RWPE2 (cell line): Measurements from ENCODE around the gene PLAGL2.
A peak's percentile ranks its signal among the peaks of the same experiment; 100 is the strongest.

Source experiments
- ATAC-seq: fragments of 200-7000 bp; cut with Tn5 transposase; 3 replicates; pipeline ENCODE4 v1.9.1; 2021; ENCODE audit warnings: low read depth
- DNase-seq: peaks from one replicate; pipeline ENCODE4 v3.0.0-alpha.2; 2020; ENCODE audit warnings: low spot score
- H3K27ac ChIP-seq: fragments of 450-650 bp; 2 replicates; pipeline ENCODE4 v1.5.1; 2017; ENCODE audit warnings: mild to moderate bottlenecking; ENCODE audit not compliant: poor library complexity, severe bottlenecking
- H3K27me3 ChIP-seq: fragments of 250-450 bp; sonication (Bioruptor Pico); 2 replicates; pipeline ENCODE4 v1.5.1; 2021; ENCODE audit warnings: mild to moderate bottlenecking, moderate library complexity; ENCODE audit not compliant: insufficient read depth, poor library complexity, severe bottlenecking
- H3K36me3 ChIP-seq: fragments of 250-450 bp; sonication (Bioruptor Pico); 2 replicates; pipeline ENCODE4 v1.5.1; 2020; ENCODE audit warnings: low read depth, mild to moderate bottlenecking, moderate library complexity
- H3K4me1 ChIP-seq: fragments of 250-450 bp; sonication (Bioruptor Pico); 2 replicates; pipeline ENCODE4 v1.5.1; 2021; ENCODE audit warnings: mild to moderate bottlenecking, moderate library complexity; ENCODE audit not compliant: insufficient read depth, poor library complexity, severe bottlenecking
- H3K4me3 ChIP-seq: fragments of 250-450 bp; sonication (Bioruptor Pico); 2 replicates; pipeline ENCODE4 v1.5.1; 2021; ENCODE audit warnings: mild to moderate bottlenecking, moderate library complexity; ENCODE audit not compliant: severe bottlenecking
- H3K9me3 ChIP-seq: fragments of 250-450 bp; sonication (Bioruptor Pico); 2 replicates; pipeline ENCODE4 v1.5.1; 2021; ENCODE audit warnings: mild to moderate bottlenecking, moderate library complexity; ENCODE audit not compliant: severe bottlenecking
- TF ChIP-seq, protein P1 (sequence below): fragments of 450-650 bp; IDR thresholded peaks from one replicate; pipeline ENCODE4 v1.5.1; 2017; ENCODE audit warnings: mild to moderate bottlenecking, moderate library complexity; ENCODE audit not compliant: poor library complexity, severe bottlenecking

PLAGL2 gene

GRCh38 chr20:32158943-32159660 lies 48.4 kb downstream of the PLAGL2 start:
- H3K9me3 ChIP-seq: no peaks in the 10 kb centered on the region
- DNase-seq (peak; percentile 71), ATAC-seq (no peak)
- no peak overlapping the region for H3K27ac ChIP-seq
- no peaks in the 10 kb centered on the region for H3K27me3 ChIP-seq
- H3K4me1 ChIP-seq: no peaks in the 10 kb centered on the region
- H3K36me3 ChIP-seq: peaks cover 86% of the 10 kb centered on the region
- H3K4me3 ChIP-seq: no peak overlapping the region
- TF ChIP-seq, protein P1, sequence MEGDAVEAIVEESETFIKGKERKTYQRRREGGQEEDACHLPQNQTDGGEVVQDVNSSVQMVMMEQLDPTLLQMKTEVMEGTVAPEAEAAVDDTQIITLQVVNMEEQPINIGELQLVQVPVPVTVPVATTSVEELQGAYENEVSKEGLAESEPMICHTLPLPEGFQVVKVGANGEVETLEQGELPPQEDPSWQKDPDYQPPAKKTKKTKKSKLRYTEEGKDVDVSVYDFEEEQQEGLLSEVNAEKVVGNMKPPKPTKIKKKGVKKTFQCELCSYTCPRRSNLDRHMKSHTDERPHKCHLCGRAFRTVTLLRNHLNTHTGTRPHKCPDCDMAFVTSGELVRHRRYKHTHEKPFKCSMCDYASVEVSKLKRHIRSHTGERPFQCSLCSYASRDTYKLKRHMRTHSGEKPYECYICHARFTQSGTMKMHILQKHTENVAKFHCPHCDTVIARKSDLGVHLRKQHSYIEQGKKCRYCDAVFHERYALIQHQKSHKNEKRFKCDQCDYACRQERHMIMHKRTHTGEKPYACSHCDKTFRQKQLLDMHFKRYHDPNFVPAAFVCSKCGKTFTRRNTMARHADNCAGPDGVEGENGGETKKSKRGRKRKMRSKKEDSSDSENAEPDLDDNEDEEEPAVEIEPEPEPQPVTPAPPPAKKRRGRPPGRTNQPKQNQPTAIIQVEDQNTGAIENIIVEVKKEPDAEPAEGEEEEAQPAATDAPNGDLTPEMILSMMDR: no peak

DNA sequence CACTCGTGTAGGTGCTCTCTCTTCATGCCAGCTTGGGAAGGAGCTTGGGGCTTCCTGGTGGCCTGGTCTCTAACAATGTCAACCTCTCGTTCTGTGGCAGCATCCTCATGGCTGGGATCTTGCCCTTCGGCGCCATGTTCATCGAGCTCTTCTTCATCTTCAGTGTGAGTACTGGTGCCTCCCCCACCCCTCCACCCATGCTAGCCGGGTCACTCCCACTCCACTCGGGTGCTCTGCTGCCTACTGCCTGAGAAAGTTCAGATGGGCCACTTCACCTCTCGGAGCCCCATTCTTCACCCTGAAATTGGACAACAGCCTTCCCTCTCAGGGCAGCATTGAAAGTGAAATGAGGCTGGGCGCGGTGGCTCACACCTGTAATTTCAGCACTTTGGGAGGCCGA lies 49.2 kb downstream of the PLAGL2 start:
- Histone ChIP-seq H3K4me3 (no peak overlapping the region), H3K36me3 (peaks cover 89% of the 10 kb centered on the region), H3K27ac (no peak overlapping the region), H3K27me3 (no peaks in the 10 kb centered on the region), H3K9me3 (no peaks in the 10 kb centered on the region), H3K4me1 (no peaks in the 10 kb centered on the region)
- peak; percentile 69 for DNase-seq
- ATAC-seq: no peak
- TF ChIP-seq, protein P1: no peak

- ATAC-seq (no peak), DNase-seq (peak; percentile 78)
- no peak overlapping the region for H3K4me3 ChIP-seq
- no peaks in the 10 kb centered on the region for H3K27me3 ChIP-seq
- H3K27ac ChIP-seq: no peak overlapping the region
- TF ChIP-seq, protein P1: no peak
- no peaks in the 10 kb centered on the region for H3K4me1 ChIP-seq
- H3K36me3 ChIP-seq: peaks cover 92% of the 10 kb centered on the region
- H3K9me3 ChIP-seq: no peaks in the 10 kb centered on the region
Observed at GRCh38 chr20:32157611-32158010, 49.9 kb downstream of the PLAGL2 start.

- Histone ChIP-seq H3K4me3 (no peak overlapping the region), H3K36me3 (peaks cover 92% of the 10 kb centered on the region), H3K27ac (peak overlapping the region; percentile 5), H3K4me1 (no peaks in the 10 kb centered on the region), H3K9me3 (no peaks in the 10 kb centered on the region), H3K27me3 (no peaks in the 10 kb centered on the region)
- ATAC-seq: peak; percentile 71
- DNase-seq: peak; percentile 81
- TF ChIP-seq, protein P1: peak; percentile 60
Observed at GRCh38 chr20:32155017-32155981, 52.2 kb downstream of the PLAGL2 start.
